Measurements from ENCODE around the gene INSYN2A. TPM values are rescaled to one million over a fixed set of nuclear protein-coding genes. Genes with fewer than 3 reads are reported as not detected.

The INSYN2A gene
- total RNA-seq, 2 experiments from 2014 or later: not detected

DNA sequence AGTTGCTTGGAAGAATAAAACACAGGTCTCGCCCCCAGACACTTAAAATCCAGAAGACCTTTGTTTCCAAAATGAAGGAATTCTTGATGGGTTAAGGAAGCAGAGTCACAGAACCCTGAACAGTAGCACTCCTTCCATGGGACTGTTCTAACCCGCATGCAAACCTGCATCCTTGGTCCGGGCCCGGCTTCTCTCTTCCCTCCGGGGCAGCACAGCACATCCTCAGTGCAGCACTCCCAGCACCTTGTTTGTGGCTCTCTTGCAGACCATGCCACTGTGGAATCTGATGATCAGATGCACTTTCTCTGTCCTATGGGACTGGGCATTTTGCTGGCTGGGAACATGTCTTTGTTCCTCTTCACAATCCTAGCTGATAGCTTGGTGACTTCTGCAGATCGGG is 33.5 kb downstream of the INSYN2A start:
- Mint-ChIP-seq H3K4me1 (ENCODE audit: low read depth) (no peaks in the 10 kb centered on the region), H3K27me3 (ENCODE audit: low read depth) (no peaks in the 10 kb centered on the region), H3K36me3 (ENCODE audit: low read depth) (no peaks in the 10 kb centered on the region), H3K27ac (no peak overlapping the region), H3K4me3 (no peak overlapping the region), H3K9me3 (ENCODE audit: insufficient read depth) (no peaks in the 10 kb centered on the region)
- CTCF ChIA-PET: no interaction called here
- POLR2A ChIA-PET: no interaction called here
- DNase-seq: no peak
- ATAC-seq: no peak

DNA sequence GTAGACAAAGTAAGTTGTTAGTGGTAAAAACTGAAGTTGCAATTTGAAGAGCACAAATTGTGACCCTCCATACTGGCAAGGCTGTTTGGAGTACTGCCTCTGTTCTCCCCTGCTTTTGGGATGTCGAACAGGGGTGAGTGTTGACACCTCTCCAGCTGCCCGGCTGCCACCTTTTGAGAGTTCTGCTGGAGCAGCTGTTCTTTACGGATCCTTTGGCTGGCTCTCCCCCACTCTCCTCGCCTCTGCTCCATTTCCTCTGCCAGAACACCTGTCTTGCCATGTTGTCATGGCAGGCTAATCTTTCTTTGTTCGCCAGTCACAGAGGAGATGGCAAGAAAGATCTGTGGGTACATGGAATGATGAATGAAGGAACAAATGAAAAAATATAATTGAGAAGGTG is 34.9 kb downstream of the INSYN2A start:
- DNase-seq (no peak), ATAC-seq (no peak)
- Mint-ChIP-seq H3K27ac (no peak overlapping the region), H3K9me3 (ENCODE audit: insufficient read depth) (no peaks in the 10 kb centered on the region), H3K4me3 (no peak overlapping the region), H3K36me3 (ENCODE audit: low read depth) (no peaks in the 10 kb centered on the region), H3K4me1 (ENCODE audit: low read depth) (no peaks in the 10 kb centered on the region), H3K27me3 (ENCODE audit: low read depth) (no peaks in the 10 kb centered on the region)
- CTCF ChIA-PET: no interaction called here
- POLR2A ChIA-PET: no interaction called here

DNA sequence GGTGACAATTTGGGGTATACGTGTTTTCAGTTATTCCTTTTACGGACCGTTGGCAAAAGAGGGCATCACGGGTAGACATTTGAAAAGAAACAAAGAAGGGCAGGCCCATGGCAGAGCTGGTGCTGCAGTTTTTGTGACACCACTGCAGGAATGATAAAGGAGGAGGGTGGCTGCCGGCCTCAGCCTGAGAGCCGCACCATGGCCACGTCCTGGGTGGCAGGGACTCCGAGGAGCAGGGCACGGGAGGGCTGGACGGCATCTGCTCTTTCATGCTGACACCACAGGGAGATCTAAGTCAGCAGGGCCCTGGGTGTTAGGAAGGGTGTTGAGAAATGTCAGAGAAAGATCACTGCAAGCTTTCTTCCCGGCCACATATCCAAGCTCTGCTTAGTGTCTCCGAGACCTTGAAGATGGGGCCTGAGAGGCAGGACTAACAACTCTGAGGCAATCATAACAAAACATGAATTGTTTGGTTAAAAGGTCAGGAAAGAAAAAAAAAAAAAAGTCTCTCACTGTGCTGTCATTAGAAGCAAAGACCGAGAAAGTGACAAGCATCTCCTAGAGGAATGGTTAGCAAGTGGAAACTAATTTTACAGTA is 36.6 kb downstream of the INSYN2A start:
- H3K27me3 Mint-ChIP-seq (ENCODE audit: low read depth): no peaks in the 10 kb centered on the region
- DNase-seq (no peak), ATAC-seq (no peak)
- H3K9me3 Mint-ChIP-seq (ENCODE audit: insufficient read depth): no peaks in the 10 kb centered on the region
- no peak overlapping the region for H3K27ac Mint-ChIP-seq
- H3K36me3 Mint-ChIP-seq (ENCODE audit: low read depth): no peaks in the 10 kb centered on the region
- H3K4me1 Mint-ChIP-seq (ENCODE audit: low read depth): no peaks in the 10 kb centered on the region
- ChIA-PET CTCF (no interaction called here), POLR2A (no interaction called here)
- no peak overlapping the region for H3K4me3 Mint-ChIP-seq

DNA sequence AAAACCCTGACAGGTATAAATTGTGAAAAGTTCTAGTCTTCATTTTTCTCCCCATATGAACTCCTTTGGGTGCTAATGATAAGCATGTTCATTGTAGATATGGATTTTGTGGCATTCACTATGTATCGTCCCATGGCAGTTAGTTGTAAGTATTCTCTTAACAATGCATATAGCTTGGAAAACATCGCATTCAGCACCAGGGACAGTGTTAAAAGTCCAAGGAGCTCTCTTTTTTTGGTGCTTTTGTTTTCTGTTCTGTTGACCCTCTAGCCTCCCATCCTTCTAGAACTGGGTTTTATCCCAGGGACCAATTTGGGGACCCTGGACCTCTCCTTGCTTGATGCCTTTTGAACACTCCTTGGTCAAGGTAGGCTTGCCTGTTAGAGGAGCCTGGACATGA is 37.7 kb downstream of the INSYN2A start:
- Mint-ChIP-seq H3K9me3 (ENCODE audit: insufficient read depth) (no peaks in the 10 kb centered on the region), H3K36me3 (ENCODE audit: low read depth) (no peaks in the 10 kb centered on the region), H3K4me3 (no peak overlapping the region), H3K27me3 (ENCODE audit: low read depth) (no peaks in the 10 kb centered on the region), H3K27ac (no peak overlapping the region), H3K4me1 (ENCODE audit: low read depth) (no peaks in the 10 kb centered on the region)
- CTCF ChIA-PET: no interaction called here
- DNase-seq (no peak), ATAC-seq (no peak)
- POLR2A ChIA-PET: no interaction called here

DNA sequence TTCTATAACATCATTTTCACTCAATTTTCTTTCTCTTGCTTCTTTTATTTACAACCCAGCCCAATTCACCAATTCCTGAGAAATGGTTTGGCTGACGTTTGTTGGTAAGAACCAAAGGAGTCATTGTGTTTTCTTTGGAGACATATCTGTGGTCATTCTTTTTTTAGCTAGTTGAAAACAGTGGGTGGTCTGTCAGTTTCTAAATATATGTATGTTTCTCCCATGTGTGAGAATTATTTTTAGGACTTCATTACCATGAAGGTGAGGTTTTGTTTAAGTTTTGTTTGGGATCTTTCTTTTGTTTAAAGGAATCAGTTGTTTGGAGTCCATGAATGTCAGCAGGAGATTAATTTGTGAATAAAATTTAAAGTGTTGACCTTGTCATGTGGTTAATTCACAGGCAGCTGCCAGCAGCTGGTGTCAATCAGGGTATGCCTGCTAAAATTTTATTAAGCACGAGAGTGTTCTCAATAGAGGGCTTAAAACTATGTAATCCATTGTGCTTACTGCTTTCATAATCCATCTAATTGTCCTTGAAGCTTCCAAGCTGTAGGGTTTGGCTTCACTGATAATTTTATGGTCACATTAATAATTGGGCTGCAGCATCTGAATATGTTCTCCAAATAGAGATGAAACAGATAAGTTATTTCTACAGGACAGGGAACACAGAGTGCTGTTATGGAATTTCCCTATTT is 38.7 kb downstream of the INSYN2A start:
- no peaks in the 10 kb centered on the region for H3K4me1 Mint-ChIP-seq (ENCODE audit: low read depth)
- no peak overlapping the region for H3K4me3 Mint-ChIP-seq
- ChIA-PET CTCF (no interaction called here), POLR2A (no interaction called here)
- H3K27ac Mint-ChIP-seq: no peak overlapping the region
- no peak for DNase-seq
- H3K27me3 Mint-ChIP-seq (ENCODE audit: low read depth): no peaks in the 10 kb centered on the region
- H3K9me3 Mint-ChIP-seq (ENCODE audit: insufficient read depth): no peaks in the 10 kb centered on the region
- no peaks in the 10 kb centered on the region for H3K36me3 Mint-ChIP-seq (ENCODE audit: low read depth)
- ATAC-seq: no peak

DNA sequence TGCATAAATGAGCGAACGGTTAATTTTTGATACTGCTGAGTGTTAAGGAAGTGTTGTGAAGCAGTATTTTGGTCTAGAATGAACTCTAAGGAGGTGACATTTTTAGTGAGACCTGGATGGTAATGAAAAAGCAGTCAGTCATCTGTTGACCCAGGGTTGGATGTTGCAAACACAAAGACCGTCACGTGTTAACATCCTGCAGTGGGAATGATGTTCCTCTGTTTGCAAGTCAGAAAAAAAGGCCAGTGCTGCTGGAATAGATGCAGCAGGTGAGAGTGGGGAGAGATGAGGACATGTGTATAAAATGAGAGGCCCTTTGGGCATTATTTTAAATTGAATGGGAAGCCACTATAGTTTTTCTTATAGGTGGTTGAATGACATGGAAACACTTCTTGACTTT is 39.3 kb downstream of the INSYN2A start:
- ChIA-PET POLR2A (no interaction called here), CTCF (no interaction called here)
- Mint-ChIP-seq H3K27ac (no peak overlapping the region), H3K36me3 (ENCODE audit: low read depth) (no peaks in the 10 kb centered on the region), H3K27me3 (ENCODE audit: low read depth) (no peaks in the 10 kb centered on the region), H3K4me1 (ENCODE audit: low read depth) (no peaks in the 10 kb centered on the region), H3K9me3 (ENCODE audit: insufficient read depth) (no peaks in the 10 kb centered on the region), H3K4me3 (no peak overlapping the region)
- ATAC-seq (no peak), DNase-seq (no peak)

DNA sequence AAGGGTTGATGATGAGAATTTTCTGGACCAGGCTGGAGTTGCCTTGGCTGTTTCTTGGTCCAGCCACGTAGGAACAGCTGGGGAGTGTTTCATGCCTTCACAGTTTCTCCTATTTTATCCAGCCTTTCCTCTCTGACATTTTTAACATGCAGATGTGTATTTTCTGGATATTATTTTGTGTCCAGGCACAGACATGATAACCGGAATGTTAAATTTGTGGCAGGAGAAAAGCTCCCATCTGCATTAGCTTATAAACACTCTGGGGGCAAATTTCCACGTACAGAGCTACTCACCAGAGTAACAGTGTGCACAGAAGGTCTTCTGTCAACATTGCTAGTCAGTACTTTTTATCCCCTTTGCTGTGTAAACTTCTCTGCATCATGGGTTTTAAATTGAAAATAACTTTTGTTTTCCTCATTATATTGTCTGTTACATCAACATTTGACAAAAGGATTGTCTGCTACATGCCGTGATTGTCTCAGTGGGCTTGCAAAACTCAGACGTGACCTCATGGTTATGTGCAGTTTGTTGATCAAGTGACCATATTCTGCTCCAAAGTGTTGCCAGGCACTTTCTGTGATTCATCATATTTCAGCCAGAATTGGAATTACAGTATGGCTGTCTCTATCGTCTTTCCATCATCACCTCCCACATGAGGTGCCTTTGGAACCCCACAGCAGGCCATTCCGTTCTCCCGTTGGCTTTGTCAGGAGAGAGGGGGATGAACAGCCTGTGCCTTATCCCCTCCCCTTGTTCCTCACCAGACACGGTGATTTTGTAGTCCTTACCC is 41.4 kb downstream of the INSYN2A start:
- Mint-ChIP-seq H3K4me1 (ENCODE audit: low read depth) (no peaks in the 10 kb centered on the region), H3K4me3 (no peak overlapping the region), H3K36me3 (ENCODE audit: low read depth) (no peaks in the 10 kb centered on the region), H3K27ac (no peak overlapping the region), H3K27me3 (ENCODE audit: low read depth) (no peaks in the 10 kb centered on the region), H3K9me3 (ENCODE audit: insufficient read depth) (no peaks in the 10 kb centered on the region)
- no peak for DNase-seq
- CTCF ChIA-PET: no interaction called here
- POLR2A ChIA-PET: no interaction called here
- no peak for ATAC-seq

DNA sequence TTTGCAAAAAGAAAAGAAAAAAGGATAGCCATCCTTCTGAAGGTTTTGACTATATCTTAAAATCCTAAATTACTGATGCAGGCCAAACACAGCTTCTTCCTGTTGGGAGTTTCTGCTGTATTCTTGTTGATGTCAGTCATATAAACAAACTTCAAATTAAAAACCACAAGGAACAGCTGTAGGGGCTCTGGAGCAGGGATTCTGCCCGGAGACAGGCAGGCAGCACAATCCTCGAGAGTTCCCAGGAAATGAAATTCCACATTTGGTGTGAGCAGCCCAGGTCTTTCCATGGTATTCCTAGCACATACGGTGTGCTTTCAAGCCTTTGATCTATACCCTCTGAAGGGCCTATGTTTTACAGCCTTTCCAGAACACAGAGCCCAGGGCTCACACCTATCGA is 43.2 kb downstream of the INSYN2A start:
- POLR2A ChIA-PET: no interaction called here
- no peak overlapping the region for H3K4me3 Mint-ChIP-seq
- no peak overlapping the region for H3K27ac Mint-ChIP-seq
- no peaks in the 10 kb centered on the region for H3K9me3 Mint-ChIP-seq (ENCODE audit: insufficient read depth)
- H3K4me1 Mint-ChIP-seq (ENCODE audit: low read depth): no peaks in the 10 kb centered on the region
- CTCF ChIA-PET: no interaction called here
- ATAC-seq (no peak), DNase-seq (no peak)
- no peaks in the 10 kb centered on the region for H3K27me3 Mint-ChIP-seq (ENCODE audit: low read depth)
- H3K36me3 Mint-ChIP-seq (ENCODE audit: low read depth): no peaks in the 10 kb centered on the region

DNA sequence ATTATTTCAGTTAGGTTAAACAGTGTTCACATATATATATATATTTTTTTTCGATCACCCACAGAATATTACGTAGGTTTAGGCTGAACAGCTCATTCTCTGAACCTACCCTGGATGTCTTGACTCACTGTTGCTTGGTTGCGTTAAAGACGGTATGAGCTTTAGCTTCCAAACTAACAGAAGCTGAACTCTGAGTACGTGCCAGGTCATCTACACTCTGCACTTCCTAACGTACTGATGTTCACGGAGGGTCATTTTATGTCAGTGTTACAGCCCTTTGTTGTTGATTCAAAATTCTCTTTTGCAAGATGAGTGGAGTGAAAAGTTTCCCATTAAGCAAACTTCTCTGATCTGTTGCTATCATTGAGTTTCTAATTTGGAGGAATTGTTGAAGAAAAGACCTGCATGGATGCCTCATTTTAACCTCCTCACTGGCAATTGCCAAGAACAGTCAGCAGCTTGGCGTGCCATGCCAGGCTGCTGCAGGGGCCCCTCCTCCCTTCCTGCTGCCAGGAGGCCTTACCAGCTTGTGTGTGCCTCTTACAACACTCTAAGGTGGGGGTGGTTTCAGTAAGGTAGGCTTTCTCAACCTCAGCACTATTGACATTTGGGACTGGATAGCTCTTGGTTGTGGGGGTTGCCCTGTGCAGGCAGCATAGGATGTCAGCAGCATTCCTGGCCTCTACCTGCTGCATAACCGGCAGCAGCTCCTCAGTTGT is 44.3 kb downstream of the INSYN2A start:
- ATAC-seq: no peak
- no peaks in the 10 kb centered on the region for H3K9me3 Mint-ChIP-seq (ENCODE audit: insufficient read depth)
- no peaks in the 10 kb centered on the region for H3K36me3 Mint-ChIP-seq (ENCODE audit: low read depth)
- H3K27me3 Mint-ChIP-seq (ENCODE audit: low read depth): no peaks in the 10 kb centered on the region
- ChIA-PET POLR2A (no interaction called here), CTCF (no interaction called here)
- no peak overlapping the region for H3K4me3 Mint-ChIP-seq
- H3K4me1 Mint-ChIP-seq (ENCODE audit: low read depth): no peaks in the 10 kb centered on the region
- DNase-seq: no peak
- no peak overlapping the region for H3K27ac Mint-ChIP-seq

DNA sequence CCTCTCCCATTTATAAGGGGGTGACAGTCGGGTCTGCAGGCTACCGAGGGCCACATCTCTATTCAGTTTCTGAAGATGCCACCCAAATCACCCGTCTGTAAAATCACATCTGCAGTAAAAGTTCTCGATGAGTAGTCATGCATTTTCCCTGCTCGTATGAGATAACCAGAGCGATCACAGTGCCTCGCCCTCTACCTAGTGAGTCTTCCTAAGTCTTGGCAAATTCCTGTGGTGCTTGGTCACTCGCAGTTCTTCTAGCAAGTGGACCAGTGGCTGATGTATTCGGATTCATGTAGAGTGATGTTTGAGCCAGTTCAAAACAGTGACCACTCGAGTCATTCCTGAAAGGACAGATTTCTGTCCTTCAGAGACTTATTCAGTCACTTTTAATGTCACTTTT is 44.9 kb downstream of the INSYN2A start:
- H3K36me3 Mint-ChIP-seq (ENCODE audit: low read depth): no peaks in the 10 kb centered on the region
- ChIA-PET POLR2A (no interaction called here), CTCF (no interaction called here)
- no peak overlapping the region for H3K4me3 Mint-ChIP-seq
- H3K9me3 Mint-ChIP-seq (ENCODE audit: insufficient read depth): no peaks in the 10 kb centered on the region
- ATAC-seq (no peak), DNase-seq (no peak)
- no peak overlapping the region for H3K27ac Mint-ChIP-seq
- no peaks in the 10 kb centered on the region for H3K27me3 Mint-ChIP-seq (ENCODE audit: low read depth)
- no peaks in the 10 kb centered on the region for H3K4me1 Mint-ChIP-seq (ENCODE audit: low read depth)

DNA sequence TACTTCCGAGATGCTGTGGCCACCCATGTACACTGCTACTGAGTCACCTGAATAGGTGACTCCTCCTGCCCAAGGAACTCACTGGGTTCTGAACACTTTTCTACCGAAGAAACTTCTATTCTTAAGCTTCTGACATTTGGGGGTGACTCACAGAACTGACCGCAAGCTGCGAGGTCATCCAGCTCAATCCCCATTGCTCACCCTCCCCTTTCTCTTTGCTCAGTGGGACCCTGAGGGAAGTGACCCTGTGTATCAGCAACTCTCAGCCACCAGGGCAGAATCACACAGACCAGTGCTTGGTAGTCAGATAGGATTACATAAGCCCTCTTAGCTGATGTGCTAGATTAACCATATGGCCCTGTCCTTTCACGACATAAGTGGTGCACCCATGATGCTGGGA is 46.3 kb downstream of the INSYN2A start:
- H3K4me3 Mint-ChIP-seq: no peak overlapping the region
- no peaks in the 10 kb centered on the region for H3K4me1 Mint-ChIP-seq (ENCODE audit: low read depth)
- H3K27me3 Mint-ChIP-seq (ENCODE audit: low read depth): no peaks in the 10 kb centered on the region
- DNase-seq (no peak), ATAC-seq (no peak)
- H3K9me3 Mint-ChIP-seq (ENCODE audit: insufficient read depth): no peaks in the 10 kb centered on the region
- ChIA-PET CTCF (no interaction called here), POLR2A (no interaction called here)
- H3K36me3 Mint-ChIP-seq (ENCODE audit: low read depth): no peaks in the 10 kb centered on the region
- no peak overlapping the region for H3K27ac Mint-ChIP-seq

DNA sequence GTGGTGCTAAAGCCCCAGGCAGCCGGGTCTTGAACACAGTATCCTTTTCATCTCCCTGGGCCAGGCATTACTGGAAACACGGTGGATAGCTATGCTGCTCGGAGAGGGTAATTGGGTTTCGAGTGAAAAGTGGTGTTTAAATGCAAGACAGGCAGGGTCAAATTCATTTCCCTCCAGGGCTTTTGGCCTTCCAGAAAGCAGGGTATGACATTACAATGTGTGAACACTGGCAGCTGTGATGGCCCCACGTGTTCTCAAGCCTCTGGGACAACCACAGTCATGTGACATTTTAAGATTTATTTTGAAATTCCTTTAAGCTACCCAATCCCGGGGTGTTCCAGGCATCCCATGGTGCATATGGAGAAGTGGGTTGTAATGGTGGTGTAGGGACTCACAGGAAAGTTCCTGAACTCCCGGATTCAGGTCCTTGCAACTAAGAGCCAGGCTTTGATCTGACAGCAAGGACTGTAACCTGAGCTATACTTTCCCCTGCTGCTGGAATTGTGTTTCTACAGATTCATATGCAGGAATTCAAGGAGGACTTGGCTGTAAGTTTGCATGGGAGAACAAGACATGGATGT is 46.8 kb downstream of the INSYN2A start:
- Mint-ChIP-seq H3K4me3 (no peak overlapping the region), H3K27me3 (ENCODE audit: low read depth) (no peaks in the 10 kb centered on the region), H3K9me3 (ENCODE audit: insufficient read depth) (no peaks in the 10 kb centered on the region), H3K4me1 (ENCODE audit: low read depth) (no peaks in the 10 kb centered on the region), H3K36me3 (ENCODE audit: low read depth) (no peaks in the 10 kb centered on the region), H3K27ac (no peak overlapping the region)
- POLR2A ChIA-PET: no interaction called here
- DNase-seq (no peak), ATAC-seq (no peak)
- CTCF ChIA-PET: no interaction called here
